OCI-LY3 (cell line): ENCODE measurements around the gene KBTBD12.

Experiments
- H2AFZ ChIP-seq: fragments of 200-600, 300-600 bp; shearing (Covaris generic); 2 replicates; pipeline ENCODE4 v1.6.0; 2014; ENCODE audit warnings: antibody characterized with exemption, low read depth, low read length
- H3K27ac ChIP-seq: fragments of 200-600, 300-600 bp; sonication (generic); 2 replicates; pipeline ENCODE4 v1.5.1; 2014; ENCODE audit warnings: mild to moderate bottlenecking, low read length, moderate library complexity, mixed read lengths
- H3K27me3 ChIP-seq: fragments of 200-600, 300-600 bp; sonication (generic); 2 replicates; pipeline ENCODE4 v1.6.1; 2014; ENCODE audit warnings: low read depth, low read length, mixed read lengths
- H3K36me3 ChIP-seq: fragments of 200-600, 300-600 bp; sonication (generic); replicated peaks from 2 replicates; pipeline ENCODE3; 2014; ENCODE audit warnings: low read depth, low read length, mixed read lengths
- H3K4me1 ChIP-seq: fragments of 300-600, 200-600 bp; sonication (generic); 2 replicates; pipeline ENCODE4 v1.6.1; 2014; ENCODE audit warnings: low read length, mixed read lengths
- H3K4me2 ChIP-seq: fragments of 200-600, 300-600 bp; sonication (generic); 2 replicates; pipeline ENCODE4 v1.6.1; 2014; ENCODE audit warnings: low read length, mixed read lengths
- H3K4me3 ChIP-seq: fragments of 300-600, 200-600 bp; sonication (generic); 2 replicates; pipeline ENCODE4 v1.5.1; 2014; ENCODE audit warnings: antibody characterized with exemption, mild to moderate bottlenecking, low read length, moderate library complexity
- H3K79me2 ChIP-seq: fragments of 300-600, 200-600 bp; shearing (Covaris generic); 2 replicates; pipeline ENCODE4 v1.6.1; 2014; ENCODE audit warnings: mild to moderate bottlenecking, low read length, mixed read lengths
- H3K9ac ChIP-seq: fragments of 300-600, 200-600 bp; shearing (Covaris generic); 2 replicates; pipeline ENCODE4 v1.6.0; 2014; ENCODE audit warnings: mild to moderate bottlenecking, low read length, moderate library complexity
- H3K9me3 ChIP-seq: fragments of 200-600, 300-600 bp; shearing (Covaris generic); 2 replicates; pipeline ENCODE4 v1.6.1; 2014; ENCODE audit warnings: low read length, mixed read lengths; ENCODE audit not compliant: insufficient read depth
- H4K20me1 ChIP-seq: fragments of 200-600, 300-600 bp; sonication (generic); 2 replicates; pipeline ENCODE4 v1.6.1; 2016; ENCODE audit warnings: low read length, mixed read lengths; ENCODE audit not compliant: insufficient read depth
- EZH2phosphoT487 ChIP-seq: fragments of 200-600 bp; shearing (Covaris generic); IDR thresholded peaks from 2 replicates; pipeline ENCODE4 v1.6.1; 2018; ENCODE audit warnings: antibody characterized with exemption, mixed run types, low read depth
- TF ChIP-seq, protein P1 (sequence below): fragments of 200-600, 300-600 bp; sonication (generic); IDR thresholded peaks from 2 replicates; pipeline ENCODE4 v1.5.1; 2014; ENCODE audit warnings: antibody characterized with exemption, low read length, low read depth

KBTBD12 gene

DNA sequence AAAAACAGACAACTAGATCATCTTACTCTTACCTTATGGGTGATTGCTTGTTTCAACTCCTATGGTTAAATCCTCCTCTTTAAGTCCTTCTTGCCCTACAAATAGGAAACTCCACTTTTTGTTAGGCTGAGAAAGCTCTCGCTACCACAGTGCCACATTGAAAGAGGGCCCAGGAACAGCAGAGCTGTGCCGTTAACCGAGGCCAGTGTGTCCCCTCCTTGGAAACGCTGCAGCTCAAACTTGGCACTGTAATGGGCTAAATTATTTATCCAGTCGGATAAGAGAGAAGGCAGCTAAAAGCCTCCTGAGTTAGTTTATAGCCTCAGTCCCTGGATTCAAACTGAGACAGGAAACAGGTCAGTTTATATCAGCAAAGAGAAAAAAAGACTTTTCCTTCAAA lies 46.1 kb downstream of the KBTBD12 start:
- TF ChIP-seq, protein P1, sequence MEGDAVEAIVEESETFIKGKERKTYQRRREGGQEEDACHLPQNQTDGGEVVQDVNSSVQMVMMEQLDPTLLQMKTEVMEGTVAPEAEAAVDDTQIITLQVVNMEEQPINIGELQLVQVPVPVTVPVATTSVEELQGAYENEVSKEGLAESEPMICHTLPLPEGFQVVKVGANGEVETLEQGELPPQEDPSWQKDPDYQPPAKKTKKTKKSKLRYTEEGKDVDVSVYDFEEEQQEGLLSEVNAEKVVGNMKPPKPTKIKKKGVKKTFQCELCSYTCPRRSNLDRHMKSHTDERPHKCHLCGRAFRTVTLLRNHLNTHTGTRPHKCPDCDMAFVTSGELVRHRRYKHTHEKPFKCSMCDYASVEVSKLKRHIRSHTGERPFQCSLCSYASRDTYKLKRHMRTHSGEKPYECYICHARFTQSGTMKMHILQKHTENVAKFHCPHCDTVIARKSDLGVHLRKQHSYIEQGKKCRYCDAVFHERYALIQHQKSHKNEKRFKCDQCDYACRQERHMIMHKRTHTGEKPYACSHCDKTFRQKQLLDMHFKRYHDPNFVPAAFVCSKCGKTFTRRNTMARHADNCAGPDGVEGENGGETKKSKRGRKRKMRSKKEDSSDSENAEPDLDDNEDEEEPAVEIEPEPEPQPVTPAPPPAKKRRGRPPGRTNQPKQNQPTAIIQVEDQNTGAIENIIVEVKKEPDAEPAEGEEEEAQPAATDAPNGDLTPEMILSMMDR, result no peak
- TF ChIP-seq EZH2phosphoT487, result no peak

DNA sequence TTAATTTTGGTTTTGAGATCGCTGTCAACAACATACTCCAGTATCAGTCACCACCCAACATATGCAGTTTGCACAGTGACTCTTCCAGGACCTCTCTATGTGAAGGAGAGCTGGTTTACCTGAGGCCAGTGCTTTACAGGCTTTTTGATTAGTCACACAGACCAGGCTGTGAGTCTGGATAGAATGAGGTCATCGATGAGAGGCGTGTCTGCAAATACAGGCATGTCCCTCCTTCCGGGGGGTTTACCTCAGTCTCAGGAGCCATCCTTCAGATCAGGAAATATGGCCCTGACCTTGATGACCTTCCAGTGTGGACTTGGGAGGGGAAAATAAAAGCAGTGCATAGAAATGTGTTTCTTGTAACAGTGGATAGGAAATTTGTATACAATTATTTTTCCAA lies 46.9 kb downstream of the KBTBD12 start:
- Histone ChIP-seq H3K9ac (no peak overlapping the region), H3K79me2 (no peaks in the 10 kb centered on the region), H4K20me1 (no peaks in the 10 kb centered on the region), H3K4me3 (no peak overlapping the region), H3K4me1 (peaks cover 10% of the 10 kb centered on the region; the same call in 1 of the 2 replicates), H3K36me3 (no peaks in the 10 kb centered on the region), H3K9me3 (no peaks in the 10 kb centered on the region), H2AFZ (no peak overlapping the region), H3K27ac (no peak overlapping the region), H3K4me2 (no peak overlapping the region), H3K27me3 (peaks cover 12% of the 10 kb centered on the region)
- TF ChIP-seq, protein P1, result no peak
- TF ChIP-seq EZH2phosphoT487, result no peak

More for the DNA sequence above, 46.1 kb downstream of the KBTBD12 start:
- Histone ChIP-seq H3K79me2 (no peaks in the 10 kb centered on the region), H2AFZ (no peak overlapping the region), H3K4me1 (peaks cover 10% of the 10 kb centered on the region; the same call in 1 of the 2 replicates), H3K4me2 (no peak overlapping the region), H3K9me3 (no peaks in the 10 kb centered on the region), H3K27ac (no peak overlapping the region), H3K27me3 (peaks cover 5% of the 10 kb centered on the region), H3K36me3 (no peaks in the 10 kb centered on the region), H4K20me1 (no peaks in the 10 kb centered on the region), H3K4me3 (no peak overlapping the region), H3K9ac (no peak overlapping the region)

DNA sequence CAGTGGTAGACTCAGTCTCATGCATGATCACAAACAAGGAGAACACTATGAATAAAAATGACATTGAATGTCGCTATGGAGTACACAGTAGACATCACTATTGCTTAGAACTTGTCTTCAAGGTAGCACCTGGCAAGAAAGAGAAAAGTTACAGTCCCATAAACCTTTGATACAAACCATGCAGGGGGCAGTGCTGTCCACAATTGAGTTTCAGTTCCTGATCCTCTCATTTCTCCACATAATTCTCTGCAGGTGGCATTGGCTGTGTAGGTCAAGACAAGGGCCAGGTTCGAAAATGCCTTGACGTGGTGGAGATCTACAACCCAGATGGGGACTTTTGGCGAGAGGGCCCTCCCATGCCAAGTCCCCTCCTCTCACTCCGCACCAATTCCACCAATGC lies 47.9 kb downstream of the KBTBD12 start:
- no peak overlapping the region for H3K4me2 ChIP-seq
- H3K9ac ChIP-seq, result no peak overlapping the region
- H3K27me3 ChIP-seq, result peaks cover 20% of the 10 kb centered on the region
- no peaks in the 10 kb centered on the region for H3K79me2 ChIP-seq
- no peaks in the 10 kb centered on the region for H4K20me1 ChIP-seq
- TF ChIP-seq EZH2phosphoT487, result no peak
- H3K4me3 ChIP-seq, result no peak overlapping the region
- no peak overlapping the region for H3K27ac ChIP-seq
- no peaks in the 10 kb centered on the region for H3K36me3 ChIP-seq
- no peak overlapping the region for H2AFZ ChIP-seq
- H3K9me3 ChIP-seq, result no peaks in the 10 kb centered on the region
- peaks cover 10% of the 10 kb centered on the region; the same call in 1 of the 2 replicates for H3K4me1 ChIP-seq

DNA sequence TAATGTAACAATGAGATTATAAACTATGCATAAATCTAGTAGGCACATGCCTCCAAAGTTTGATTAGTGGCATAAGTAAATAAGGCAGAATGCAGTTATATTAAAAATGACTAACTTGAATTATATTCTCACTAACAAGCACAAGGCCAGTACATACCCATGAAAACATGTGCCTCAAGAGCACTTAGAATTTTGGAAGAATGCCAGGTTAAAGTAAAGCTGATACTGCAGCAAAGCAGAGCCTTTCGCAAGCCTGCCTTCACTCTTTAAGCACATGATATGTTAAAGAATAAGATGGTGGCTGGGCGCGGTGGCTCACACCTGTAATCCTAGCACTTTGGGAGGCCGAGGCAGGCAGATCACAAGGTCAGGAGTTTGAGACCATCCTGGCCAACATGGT lies 49.0 kb downstream of the KBTBD12 start:
- H3K79me2 ChIP-seq, result no peaks in the 10 kb centered on the region
- H2AFZ ChIP-seq, result no peak overlapping the region
- peaks cover 24% of the 10 kb centered on the region for H3K27me3 ChIP-seq
- no peak overlapping the region for H3K4me3 ChIP-seq
- no peaks in the 10 kb centered on the region for H3K36me3 ChIP-seq
- no peak overlapping the region for H3K27ac ChIP-seq
- H3K4me1 ChIP-seq, result peaks cover 10% of the 10 kb centered on the region; the same call in 1 of the 2 replicates
- H4K20me1 ChIP-seq, result no peaks in the 10 kb centered on the region
- no peak overlapping the region for H3K9ac ChIP-seq
- TF ChIP-seq, protein P1, result no peak
- TF ChIP-seq EZH2phosphoT487, result no peak
- H3K9me3 ChIP-seq, result no peaks in the 10 kb centered on the region
- no peak overlapping the region for H3K4me2 ChIP-seq

DNA sequence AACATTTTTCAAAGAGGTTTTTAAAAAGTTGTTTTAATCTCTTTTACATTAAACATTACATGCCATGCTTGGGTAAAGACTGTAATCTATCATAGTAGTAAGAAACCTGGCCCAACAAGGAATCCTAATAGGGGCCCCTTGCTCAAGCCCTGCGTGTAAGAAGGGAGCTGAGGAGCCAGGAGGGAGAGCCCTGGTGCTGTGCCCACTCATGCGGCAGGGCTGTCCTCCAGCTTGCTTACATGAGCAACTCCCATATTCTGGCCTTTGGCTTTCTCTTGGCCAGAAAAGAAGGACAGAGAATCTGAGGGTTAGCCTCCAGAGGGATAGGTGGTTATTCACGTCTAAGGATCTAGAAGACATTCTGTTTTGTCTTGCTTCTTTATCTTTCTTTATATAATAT lies 49.8 kb downstream of the KBTBD12 start:
- Histone ChIP-seq H3K9ac (no peak overlapping the region), H3K27me3 (peaks cover 24% of the 10 kb centered on the region), H2AFZ (no peak overlapping the region), H3K27ac (no peak overlapping the region), H3K79me2 (no peaks in the 10 kb centered on the region), H3K9me3 (no peaks in the 10 kb centered on the region), H4K20me1 (no peaks in the 10 kb centered on the region), H3K36me3 (no peaks in the 10 kb centered on the region), H3K4me3 (no peak overlapping the region), H3K4me2 (no peak overlapping the region), H3K4me1 (peaks cover 4% of the 10 kb centered on the region; the same call in 1 of the 2 replicates)
- TF ChIP-seq EZH2phosphoT487, result no peak
- TF ChIP-seq, protein P1, result no peak
